Measurements from ENCODE around the gene ANKRD49. TPM values are rescaled to one million over a fixed set of nuclear protein-coding genes. Genes with fewer than 3 reads are reported as not detected.

The ANKRD49 gene
- total and polyA plus RNA-seq, 2 of the 4 experiments (the other 2 are of a cell fraction) = 7.2 to 10.4 TPM

DNA sequence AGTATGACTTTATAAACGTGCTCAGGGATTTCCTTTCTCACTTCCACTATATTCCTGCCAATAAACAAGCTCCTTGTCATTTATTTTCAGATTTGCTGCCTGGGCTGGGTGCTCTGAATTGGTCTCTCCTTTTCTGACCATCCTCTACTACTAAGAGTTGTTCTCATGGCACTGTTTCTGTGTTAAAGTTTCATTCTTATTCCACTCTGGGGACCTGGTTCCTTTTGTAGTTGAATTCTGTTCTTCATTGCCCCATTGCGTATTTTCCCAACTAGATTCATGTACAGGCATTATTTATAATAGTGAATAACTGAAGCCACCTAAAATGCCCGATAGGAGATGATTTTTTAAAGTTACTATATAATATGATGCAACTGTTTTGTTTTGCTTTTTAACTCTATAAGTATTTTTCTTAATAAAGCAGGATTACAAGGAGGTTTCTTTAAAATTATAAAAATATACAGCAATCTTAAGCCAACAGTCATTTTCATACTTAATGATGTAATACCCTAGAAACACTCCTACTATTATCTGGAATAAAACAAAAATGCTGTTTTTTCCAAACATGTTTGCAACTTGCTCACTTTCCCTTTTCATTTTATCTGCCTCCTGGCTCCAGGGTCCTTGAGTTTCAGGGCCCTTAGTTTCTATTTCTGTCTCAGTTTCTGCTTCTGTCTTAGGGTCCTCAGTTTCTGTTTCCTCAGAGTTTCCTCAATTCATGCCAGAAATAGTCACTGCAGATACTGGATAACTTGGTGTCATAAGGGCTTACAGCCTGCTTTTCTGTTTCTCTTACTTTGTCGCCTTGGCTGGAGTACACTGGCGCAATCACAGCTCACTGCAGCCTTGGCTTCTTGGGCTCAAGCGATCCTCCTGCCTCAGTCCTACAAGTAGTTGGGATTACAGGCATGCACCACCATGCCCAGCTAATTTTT, 40.2 kb downstream of the ANKRD49 start:
- peaks cover 3% of the 10 kb centered on the region for H3K4me1 ChIP-seq (ENCODE audit: control insufficient read depth, insufficient read depth, low read length)
- no peaks in the 10 kb centered on the region for H3K36me3 ChIP-seq (ENCODE audit: control insufficient read depth, insufficient read depth, low read length)
- CTCF ChIA-PET = interaction anchor here (1.0 kb wide), 1 partner anchor 12 kb away, joined by 5 read pairs; no protein-coding TSS in a partner anchor
- H3K27me3 ChIP-seq (ENCODE audit: control insufficient read depth, insufficient read depth, low read length) = peaks cover 1% of the 10 kb centered on the region; the same call in 1 of the 2 replicates
- H3K56ac ChIP-seq (ENCODE audit: extremely low read depth, insufficient read depth, low read length) = no peak overlapping the region
- ATAC-seq (ENCODE audit: low read depth) (no peak), DNase-seq (no peak)
- POLR2A ChIA-PET (ENCODE audit: unreplicated experiment) = no interaction called here
- no peaks in the 10 kb centered on the region for H3K79me1 ChIP-seq (ENCODE audit: low read depth in 1 of 2, low read length in 2 of 2)
- H2BK120ac ChIP-seq (ENCODE audit: low read depth, low read length) = no peak overlapping the region
- no peak overlapping the region for H2BK20ac ChIP-seq (ENCODE audit: low read depth, low read length)
- H3K18ac ChIP-seq (ENCODE audit: low read depth, low read length) = no peak overlapping the region
- no peaks in the 10 kb centered on the region for H4K20me1 ChIP-seq (ENCODE audit: insufficient read depth, low read length)
- no peak overlapping the region for H2AK9ac ChIP-seq (replicated peaks; ENCODE audit: low read depth, low read length, poor library complexity)
- no peak overlapping the region for H2BK5ac ChIP-seq (ENCODE audit: low read depth, low read length, poor library complexity, severe bottlenecking)
- H3K23ac ChIP-seq (ENCODE audit: low read depth, low read length) = no peak overlapping the region
- H3K9ac ChIP-seq (ENCODE audit: low read depth, low read length) = no peak overlapping the region
- no peak overlapping the region for H3K4me2 ChIP-seq (ENCODE audit: low read depth, low read length)
- no peak overlapping the region for H3K14ac ChIP-seq (replicated peaks; ENCODE audit: low read depth, low read length)
- intact Hi-C loops (cut with micrococcal nuclease) = no loop called here
- H4K5ac ChIP-seq (ENCODE audit: low read depth, low read length) = no peak overlapping the region
- H2AK5ac ChIP-seq (ENCODE audit: low read depth, low read length) = no peak overlapping the region
- H3K4ac ChIP-seq (ENCODE audit: low read depth, low read length) = no peak overlapping the region
- H3K4me3 ChIP-seq (ENCODE audit: insufficient read depth, low read depth, low read length) = no peak overlapping the region
- WGBS, 2 experiments (ENCODE audit: extremely low coverage in 2 of 2, insufficient read length in 1 of 2) = no CpG with 5 or more reads among the region's 6 CpGs
- dilution Hi-C loops (cut with HindIII; ENCODE audit: low sequenced_read_pairs, unreplicated experiment) = no loop called here
- H3K9me3 ChIP-seq (ENCODE audit: control insufficient read depth, insufficient read depth, low read length) = no peaks in the 10 kb centered on the region
- no peak overlapping the region for H2BK15ac ChIP-seq (ENCODE audit: low read depth, low read length)
- BruUV-seq (replicated peaks) = no TSS peak
- H3K9me1 ChIP-seq (ENCODE audit: insufficient read depth, low read length) = 0 out of 2 replicates have a peak, but pooled peaks cover 3% of the 10 kb centered on the region
- no peak overlapping the region for H3K27ac ChIP-seq (ENCODE audit: insufficient read depth, low read length)
- H4K8ac ChIP-seq (ENCODE audit: low read depth in 2 of 2, low read length in 2 of 2) = no peak overlapping the region
- no peak overlapping the region for H2AFZ ChIP-seq (replicated peaks; ENCODE audit: low read length, poor library complexity)
- in situ Hi-C loops (cut with MboI; ENCODE audit: low sequenced_read_pairs) = no loop called here
- H4K91ac ChIP-seq (ENCODE audit: insufficient read depth, low read depth, low read length) = no peak overlapping the region
- TF ChIP-seq, protein P1, sequence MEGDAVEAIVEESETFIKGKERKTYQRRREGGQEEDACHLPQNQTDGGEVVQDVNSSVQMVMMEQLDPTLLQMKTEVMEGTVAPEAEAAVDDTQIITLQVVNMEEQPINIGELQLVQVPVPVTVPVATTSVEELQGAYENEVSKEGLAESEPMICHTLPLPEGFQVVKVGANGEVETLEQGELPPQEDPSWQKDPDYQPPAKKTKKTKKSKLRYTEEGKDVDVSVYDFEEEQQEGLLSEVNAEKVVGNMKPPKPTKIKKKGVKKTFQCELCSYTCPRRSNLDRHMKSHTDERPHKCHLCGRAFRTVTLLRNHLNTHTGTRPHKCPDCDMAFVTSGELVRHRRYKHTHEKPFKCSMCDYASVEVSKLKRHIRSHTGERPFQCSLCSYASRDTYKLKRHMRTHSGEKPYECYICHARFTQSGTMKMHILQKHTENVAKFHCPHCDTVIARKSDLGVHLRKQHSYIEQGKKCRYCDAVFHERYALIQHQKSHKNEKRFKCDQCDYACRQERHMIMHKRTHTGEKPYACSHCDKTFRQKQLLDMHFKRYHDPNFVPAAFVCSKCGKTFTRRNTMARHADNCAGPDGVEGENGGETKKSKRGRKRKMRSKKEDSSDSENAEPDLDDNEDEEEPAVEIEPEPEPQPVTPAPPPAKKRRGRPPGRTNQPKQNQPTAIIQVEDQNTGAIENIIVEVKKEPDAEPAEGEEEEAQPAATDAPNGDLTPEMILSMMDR (conservative IDR thresholded peaks at IDR 0.05; ENCODE audit: low read depth, low read length) = no peak
- TF ChIP-seq CEBPB (IDR thresholded peaks at IDR 0.05; ENCODE audit: low read depth, low read length) = no peak
- TF ChIP-seq, protein P2, sequence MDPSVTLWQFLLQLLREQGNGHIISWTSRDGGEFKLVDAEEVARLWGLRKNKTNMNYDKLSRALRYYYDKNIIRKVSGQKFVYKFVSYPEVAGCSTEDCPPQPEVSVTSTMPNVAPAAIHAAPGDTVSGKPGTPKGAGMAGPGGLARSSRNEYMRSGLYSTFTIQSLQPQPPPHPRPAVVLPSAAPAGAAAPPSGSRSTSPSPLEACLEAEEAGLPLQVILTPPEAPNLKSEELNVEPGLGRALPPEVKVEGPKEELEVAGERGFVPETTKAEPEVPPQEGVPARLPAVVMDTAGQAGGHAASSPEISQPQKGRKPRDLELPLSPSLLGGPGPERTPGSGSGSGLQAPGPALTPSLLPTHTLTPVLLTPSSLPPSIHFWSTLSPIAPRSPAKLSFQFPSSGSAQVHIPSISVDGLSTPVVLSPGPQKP (IDR thresholded peaks at IDR 0.05; ENCODE audit: borderline replicate concordance, low read depth, low read length) = no peak
- TF ChIP-seq CHD1 (IDR thresholded peaks at IDR 0.05; ENCODE audit: low read depth, low read length) = no peak
- TF ChIP-seq, protein P3, sequence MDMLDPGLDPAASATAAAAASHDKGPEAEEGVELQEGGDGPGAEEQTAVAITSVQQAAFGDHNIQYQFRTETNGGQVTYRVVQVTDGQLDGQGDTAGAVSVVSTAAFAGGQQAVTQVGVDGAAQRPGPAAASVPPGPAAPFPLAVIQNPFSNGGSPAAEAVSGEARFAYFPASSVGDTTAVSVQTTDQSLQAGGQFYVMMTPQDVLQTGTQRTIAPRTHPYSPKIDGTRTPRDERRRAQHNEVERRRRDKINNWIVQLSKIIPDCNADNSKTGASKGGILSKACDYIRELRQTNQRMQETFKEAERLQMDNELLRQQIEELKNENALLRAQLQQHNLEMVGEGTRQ (IDR thresholded peaks at IDR 0.05; ENCODE audit: low read depth, low read length) = no peak
- TF ChIP-seq RCOR1 (IDR thresholded peaks at IDR 0.05; ENCODE audit: insufficient replicate concordance, low read length) = no peak
- no peak for TF ChIP-seq FOS (IDR thresholded peaks at IDR 0.05; ENCODE audit: low read depth, low read length)
- no peak for TF ChIP-seq BHLHE40 (IDR thresholded peaks at IDR 0.05; ENCODE audit: low read depth, low read length)
- TF ChIP-seq SMC3 (IDR thresholded peaks at IDR 0.05; ENCODE audit: low read depth, low read length) = no peak
- no peak for TF ChIP-seq RAD21 (IDR thresholded peaks at IDR 0.05; ENCODE audit: low read length)
- TF ChIP-seq NFE2L2 (IDR thresholded peaks at IDR 0.05; ENCODE audit: low read depth, low read length) = no peak
- no peak for TF ChIP-seq MAZ (IDR thresholded peaks at IDR 0.05; ENCODE audit: borderline replicate concordance, low read depth, low read length)
- TF ChIP-seq MAFK (IDR thresholded peaks at IDR 0.05; ENCODE audit: low read depth, low read length) = no peak
- TF ChIP-seq MXI1 (IDR thresholded peaks at IDR 0.05; ENCODE audit: borderline replicate concordance, low read depth, low read length) = no peak

Measured in IMR-90 (cell line).